Sigmoid colon (tissue), 4 donors: Measurements from ENCODE around the gene ACR.

ENCODE experiments used
- CTCF ChIP-seq, 4 experiments: fragments of 450-650 bp in 3 of 4; fragments of 200-600 bp in 1 of 4; IDR thresholded peaks; one replicate each; pipeline ENCODE4 v1.5.1; 2016 to 2019; ENCODE audit warnings: antibody characterized with exemption in 4 of 4, mild to moderate bottlenecking in 3 of 4, moderate library complexity in 2 of 4
- EP300 ChIP-seq, 4 donors: sonication (generic); formaldehyde crosslinking; IDR thresholded peaks; one replicate each; pipeline ENCODE4 v1.6.1; 2017; ENCODE audit warnings: antibody characterized with exemption in 4 of 4

GRCh38 chr22:50738649-50739227, 734 bp downstream of the ACR start:
- TF ChIP-seq CTCF (IDR thresholded peaks at IDR 0.05) (no peak), EP300 (IDR thresholded peaks at IDR 0.05) (no peak)
